IPS DF 6.9 (cell line): ENCODE measurements around the gene ROBO1.

ENCODE experiments used
- DNase-seq: peaks from one replicate; pipeline ENCODE4 v3.0.0-alpha.2; 2013; ENCODE audit warnings: low read depth, low spot score
- H3K27ac ChIP-seq: one replicate; pipeline ENCODE4 v1.5.1; 2013; ENCODE audit warnings: low read length, control low read depth
- H3K27me3 ChIP-seq: 2 replicates; pipeline ENCODE4 v1.6.1; 2013; ENCODE audit warnings: mild to moderate bottlenecking, low read length; ENCODE audit not compliant: control insufficient read depth, insufficient read depth
- H3K36me3 ChIP-seq: 2 replicates; pipeline ENCODE4 v1.6.1; 2013; ENCODE audit warnings: low read length; ENCODE audit not compliant: control insufficient read depth, insufficient read depth
- H3K4me1 ChIP-seq: 2 replicates; pipeline ENCODE4 v1.6.1; 2013; ENCODE audit warnings: low read length; ENCODE audit not compliant: control insufficient read depth, insufficient read depth
- H3K4me3 ChIP-seq: 2 replicates; pipeline ENCODE4 v1.5.1; 2013; ENCODE audit warnings: mild to moderate bottlenecking, low read length
- H3K9me3 ChIP-seq: 2 replicates; pipeline ENCODE4 v1.6.1; 2013; ENCODE audit warnings: low read length, inconsistent platforms; ENCODE audit not compliant: control insufficient read depth, insufficient read depth
- WGBS: extraction: QIAGEN DNeasy Blood & Tissue Kit; methylation state at CpG from one replicate; pipeline ENCODE4 v1.1.7; 2013; ENCODE audit warnings: mixed read lengths, missing lambda C conversion rate; ENCODE audit not compliant: insufficient read length, insufficient coverage; 5-methylcytosine and 5-hydroxymethylcytosine counted together

The ROBO1 gene

DNA sequence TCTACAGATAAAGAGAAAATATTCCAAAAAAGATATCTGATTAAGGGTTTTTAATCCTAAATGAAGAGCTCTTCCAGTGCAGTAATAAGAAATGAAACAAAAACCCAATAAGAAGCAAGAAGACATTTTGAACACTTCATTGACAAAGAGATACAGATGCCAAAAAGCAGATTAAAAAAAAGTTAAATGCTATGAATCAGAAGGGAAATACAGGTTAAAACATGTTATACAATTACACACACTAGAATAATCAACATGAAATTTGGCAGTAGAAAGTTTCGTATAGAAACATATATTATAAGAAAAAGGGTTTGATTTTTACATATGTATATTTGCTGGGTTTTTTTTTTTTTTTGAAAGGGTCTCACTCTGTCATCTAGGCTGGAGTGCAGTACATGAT lies 135.0 kb downstream of the ROBO1 start:
- WGBS = 100% methylated on average over 1 of the region's 1 CpG
- Histone ChIP-seq H3K4me3 (no peak overlapping the region), H3K27me3 (no peaks in the 10 kb centered on the region), H3K9me3 (no peaks in the 10 kb centered on the region), H3K27ac (no peak overlapping the region), H3K36me3 (no peaks in the 10 kb centered on the region), H3K4me1 (no peaks in the 10 kb centered on the region)
- DNase-seq = no peak

DNA sequence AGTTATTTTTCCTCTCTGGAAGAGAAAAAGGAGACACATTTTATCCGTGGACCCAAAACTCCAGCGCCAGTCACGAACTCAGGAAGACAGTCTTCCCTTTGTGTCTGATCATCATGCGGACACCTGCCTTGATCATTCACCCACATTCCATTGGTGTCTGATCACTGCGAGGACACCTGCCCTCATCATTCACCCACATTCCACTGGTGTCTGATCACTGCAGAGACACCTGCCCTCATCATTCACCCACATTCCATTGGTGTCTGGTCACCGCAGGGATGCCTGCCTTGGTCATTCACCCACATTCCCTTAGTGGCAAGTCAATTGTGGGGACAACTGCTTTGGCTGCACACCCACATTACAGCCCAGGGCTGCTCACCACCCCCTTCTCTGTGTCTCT lies 148.9 kb downstream of the ROBO1 start:
- Histone ChIP-seq H3K4me3 (no peak overlapping the region), H3K36me3 (no peaks in the 10 kb centered on the region), H3K27ac (no peak overlapping the region), H3K4me1 (no peaks in the 10 kb centered on the region), H3K9me3 (no peaks in the 10 kb centered on the region), H3K27me3 (no peaks in the 10 kb centered on the region)
- DNase-seq = no peak
- no CpG with 5 or more reads among the region's 6 CpGs for WGBS

DNA sequence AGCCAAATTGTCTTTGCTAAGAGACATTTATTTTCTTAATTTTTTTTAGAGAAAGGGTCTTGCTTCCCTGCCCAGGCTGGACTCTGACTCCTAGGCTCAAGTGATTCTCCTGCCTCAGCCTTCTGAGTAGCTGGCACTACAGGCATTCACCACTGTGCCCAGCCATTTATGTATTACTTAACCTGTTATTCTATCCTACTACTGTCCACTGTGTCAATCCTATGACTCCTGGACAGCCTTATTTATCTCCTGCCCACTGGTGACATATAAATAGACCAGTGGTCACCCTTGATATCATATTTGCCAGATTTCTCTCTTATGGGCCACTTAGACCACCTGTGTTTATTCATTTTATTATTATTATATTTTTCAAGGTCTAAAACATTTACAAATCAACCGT lies 161.4 kb downstream of the ROBO1 start:
- no peak for DNase-seq
- Histone ChIP-seq H3K9me3 (no peaks in the 10 kb centered on the region), H3K27me3 (no peaks in the 10 kb centered on the region), H3K27ac (no peak overlapping the region), H3K4me3 (no peak overlapping the region), H3K4me1 (no peaks in the 10 kb centered on the region), H3K36me3 (no peaks in the 10 kb centered on the region)
- no CpG with 5 or more reads among the region's 1 CpG for WGBS

DNA sequence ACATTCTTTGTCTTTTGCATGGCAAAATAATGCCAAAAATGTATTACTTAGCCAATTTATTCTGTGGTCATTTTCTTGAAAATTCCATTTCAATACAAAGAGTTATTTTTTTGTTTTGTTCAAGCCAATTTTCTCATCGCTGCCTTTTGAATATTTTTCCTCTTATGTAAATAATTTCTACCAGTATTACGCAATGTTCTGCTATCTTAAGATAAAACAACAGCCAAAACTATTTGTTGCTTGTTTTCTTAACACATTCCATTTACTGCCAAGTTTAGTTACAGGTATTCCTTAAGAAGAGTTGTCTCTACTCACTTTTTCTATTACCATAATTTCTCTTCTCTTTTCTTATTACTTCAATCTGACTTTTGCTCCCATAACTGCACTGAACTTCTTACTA lies 163.1 kb downstream of the ROBO1 start:
- no peak overlapping the region for H3K27ac ChIP-seq
- WGBS = no CpG with 5 or more reads among the region's 2 CpGs
- H3K4me1 ChIP-seq = 0 out of 2 replicates have a peak, but pooled peaks cover 1% of the 10 kb centered on the region
- no peaks in the 10 kb centered on the region for H3K36me3 ChIP-seq
- no peak for DNase-seq
- no peaks in the 10 kb centered on the region for H3K9me3 ChIP-seq
- no peaks in the 10 kb centered on the region for H3K27me3 ChIP-seq
- H3K4me3 ChIP-seq = no peak overlapping the region

DNA sequence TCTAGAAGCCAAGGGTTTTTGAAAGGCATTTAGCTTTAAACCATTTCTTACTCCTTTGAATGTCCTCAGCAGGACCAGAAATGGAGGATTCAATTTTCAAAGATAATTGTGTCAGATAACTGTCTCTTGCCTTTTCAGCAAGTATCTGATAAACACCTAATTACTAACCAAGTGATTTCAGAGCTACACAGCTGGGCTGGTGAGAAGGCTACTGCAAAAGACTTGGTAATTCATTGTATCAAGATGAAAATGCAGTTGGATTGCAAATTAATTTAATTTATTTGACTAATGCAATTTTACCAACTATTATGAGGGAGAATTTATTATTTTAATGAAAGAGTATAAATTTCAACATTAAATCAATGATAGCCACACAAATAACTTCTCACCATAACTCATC lies 165.4 kb downstream of the ROBO1 start:
- DNase-seq = no peak
- H3K4me3 ChIP-seq = no peak overlapping the region
- 0 out of 2 replicates have a peak, but pooled peaks cover 1% of the 10 kb centered on the region for H3K4me1 ChIP-seq
- H3K27me3 ChIP-seq = no peaks in the 10 kb centered on the region
- no peak overlapping the region for H3K27ac ChIP-seq
- no peaks in the 10 kb centered on the region for H3K9me3 ChIP-seq
- no peaks in the 10 kb centered on the region for H3K36me3 ChIP-seq

DNA sequence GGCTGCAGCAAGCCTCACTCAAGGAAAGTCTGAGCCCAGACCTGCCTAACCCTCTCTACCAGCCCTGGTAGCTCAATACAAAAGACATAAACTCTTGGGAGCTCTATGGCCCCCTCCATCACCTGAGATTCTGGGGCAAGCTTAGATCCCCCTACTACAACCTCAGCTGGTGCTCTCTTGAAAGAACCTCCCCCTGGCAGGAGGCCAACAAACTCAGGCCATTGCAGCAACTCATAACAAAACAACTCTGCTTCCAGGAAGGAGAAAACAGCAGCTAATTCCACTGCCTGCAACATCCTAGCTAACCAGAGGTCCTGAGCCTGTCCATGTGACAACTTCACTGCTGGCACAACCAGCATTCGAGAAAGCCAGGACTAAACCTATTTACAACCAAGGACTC lies 169.2 kb downstream of the ROBO1 start:
- DNase-seq = no peak
- Histone ChIP-seq H3K4me3 (no peak overlapping the region), H3K27me3 (no peaks in the 10 kb centered on the region), H3K4me1 (0 out of 2 replicates have a peak, but pooled peaks cover 1% of the 10 kb centered on the region), H3K36me3 (no peaks in the 10 kb centered on the region), H3K27ac (no peak overlapping the region), H3K9me3 (no peaks in the 10 kb centered on the region)
- no CpG with 5 or more reads among the region's 1 CpG for whole genome bisulfite sequencing

DNA sequence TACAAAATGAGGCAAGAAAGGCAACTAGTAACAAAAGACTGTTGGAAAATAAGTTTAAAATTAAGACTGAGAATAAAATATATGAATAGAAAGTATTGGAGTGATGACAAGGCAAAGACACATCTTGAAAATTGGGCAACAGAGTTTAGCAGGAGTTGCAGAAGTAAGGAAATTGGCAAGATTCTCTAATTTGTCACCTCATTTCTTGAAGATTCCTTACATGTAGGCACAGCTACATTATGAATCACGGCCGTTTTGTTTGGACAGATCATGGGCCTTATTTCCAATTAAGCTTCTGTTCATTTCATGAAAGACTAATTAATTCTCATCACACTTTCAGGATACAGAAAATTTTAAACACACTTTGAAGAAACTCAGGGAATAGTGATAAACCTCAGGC lies 170.1 kb downstream of the ROBO1 start:
- H3K27ac ChIP-seq = no peak overlapping the region
- H3K4me1 ChIP-seq = 0 out of 2 replicates have a peak, but pooled peaks cover 1% of the 10 kb centered on the region
- H3K36me3 ChIP-seq = no peaks in the 10 kb centered on the region
- H3K27me3 ChIP-seq = no peaks in the 10 kb centered on the region
- no peak for DNase-seq
- H3K9me3 ChIP-seq = no peaks in the 10 kb centered on the region
- H3K4me3 ChIP-seq = no peak overlapping the region
- WGBS = no CpG with 5 or more reads among the region's 2 CpGs

DNA sequence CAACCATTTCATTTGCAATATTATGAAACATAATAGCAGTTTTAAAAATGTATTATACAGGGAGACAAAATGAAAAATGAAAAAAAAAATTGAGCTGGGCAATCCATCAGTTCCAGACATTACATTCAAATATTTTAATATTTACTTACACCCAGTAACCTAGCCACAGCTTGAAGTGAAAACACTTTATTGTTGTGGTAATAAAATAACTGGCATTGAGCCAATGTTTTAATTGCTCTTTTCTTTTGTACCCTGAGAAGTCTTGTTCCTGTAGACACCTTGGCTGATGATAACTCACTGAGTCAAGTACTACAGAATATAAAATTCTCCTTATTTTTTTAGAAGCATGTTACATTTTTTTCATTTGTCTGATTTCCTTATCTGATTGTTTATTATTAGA lies 180.6 kb downstream of the ROBO1 start:
- Histone ChIP-seq H3K27me3 (no peaks in the 10 kb centered on the region), H3K27ac (no peak overlapping the region), H3K36me3 (no peaks in the 10 kb centered on the region), H3K9me3 (no peaks in the 10 kb centered on the region), H3K4me1 (no peaks in the 10 kb centered on the region), H3K4me3 (no peak overlapping the region)
- no peak for DNase-seq

DNA sequence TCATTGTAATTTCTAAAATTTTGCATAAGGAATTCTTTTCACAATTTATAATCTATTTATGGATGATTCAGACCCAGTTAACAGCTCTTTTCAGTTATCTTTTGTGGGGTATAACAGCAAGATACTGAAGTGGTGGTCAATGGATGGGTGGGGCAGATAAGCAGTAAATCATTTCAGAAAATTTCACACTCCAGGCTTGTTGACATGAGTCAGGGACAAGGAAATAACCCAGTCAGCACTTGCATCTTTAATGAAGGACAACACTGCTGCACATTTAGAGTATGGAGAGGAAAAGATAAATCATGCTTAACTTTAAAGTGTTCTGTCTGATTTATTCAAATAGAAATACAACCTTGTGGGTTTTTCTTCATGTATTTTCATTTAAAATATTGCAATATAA lies 181.6 kb downstream of the ROBO1 start:
- H3K27ac ChIP-seq = no peak overlapping the region
- DNase-seq = no peak
- H3K4me1 ChIP-seq = no peaks in the 10 kb centered on the region
- no peaks in the 10 kb centered on the region for H3K27me3 ChIP-seq
- H3K4me3 ChIP-seq = no peak overlapping the region
- H3K36me3 ChIP-seq = no peaks in the 10 kb centered on the region
- H3K9me3 ChIP-seq = no peaks in the 10 kb centered on the region

DNA sequence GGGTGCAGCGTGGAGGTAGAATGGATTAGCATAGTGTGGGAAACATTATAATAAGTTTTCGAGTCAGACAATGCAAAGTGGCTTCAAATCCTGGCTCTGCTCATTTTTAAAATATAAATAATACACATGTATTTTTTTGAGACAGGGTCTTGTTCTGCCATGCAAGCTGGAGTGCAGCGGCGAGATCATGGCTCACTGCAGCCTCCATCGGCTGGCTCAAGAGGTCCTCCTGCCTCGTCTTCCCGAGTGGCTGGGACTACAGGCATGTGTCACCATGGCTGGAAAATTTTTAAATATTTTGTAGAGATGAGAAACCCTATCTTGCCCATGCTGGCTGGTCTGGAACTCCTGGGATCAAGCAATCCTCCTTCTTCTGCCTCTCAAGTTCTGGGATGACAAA lies 194.9 kb downstream of the ROBO1 start:
- no peak for DNase-seq
- Histone ChIP-seq H3K9me3 (no peaks in the 10 kb centered on the region), H3K4me1 (no peaks in the 10 kb centered on the region), H3K27me3 (no peaks in the 10 kb centered on the region), H3K27ac (no peak overlapping the region), H3K4me3 (no peak overlapping the region), H3K36me3 (no peaks in the 10 kb centered on the region)
- WGBS = no CpG with 5 or more reads among the region's 7 CpGs

DNA sequence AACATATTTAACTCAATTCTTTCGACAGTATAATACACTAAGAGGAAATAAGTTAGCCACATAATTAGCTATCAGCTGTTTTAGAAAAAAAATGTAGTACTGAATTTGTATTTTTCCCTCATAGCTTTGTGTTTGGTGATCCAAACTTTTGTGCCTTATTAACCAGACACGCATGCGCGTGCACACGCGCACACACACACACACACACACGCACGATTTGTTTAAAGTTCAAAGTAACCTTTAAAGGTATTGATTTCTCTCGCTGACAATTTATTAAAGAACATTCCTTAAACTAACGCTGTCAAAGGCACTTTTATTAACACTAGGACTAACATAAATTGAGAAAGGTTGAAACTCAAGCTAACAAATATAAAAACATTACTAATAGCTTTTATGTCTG lies 198.9 kb downstream of the ROBO1 start:
- WGBS = no CpG with 5 or more reads among the region's 10 CpGs

More for the DNA sequence above, 198.9 kb downstream of the ROBO1 start:
- Histone ChIP-seq H3K27ac (no peak overlapping the region), H3K4me1 (no peaks in the 10 kb centered on the region), H3K36me3 (no peaks in the 10 kb centered on the region), H3K4me3 (no peak overlapping the region), H3K27me3 (no peaks in the 10 kb centered on the region), H3K9me3 (no peaks in the 10 kb centered on the region)
- DNase-seq = no peak
